GM12864 (cell line): ENCODE results near the gene SLC1A5.

Source experiments
- DNase-seq: peaks from one replicate; pipeline ENCODE4 v3.0.0-alpha.2; 2011; ENCODE audit warnings: low read depth
- H3K4me3 ChIP-seq: 2 replicates; pipeline ENCODE4 v1.5.1; 2011; ENCODE audit warnings: mild to moderate bottlenecking, low read depth, low read length, control low read depth
- TF ChIP-seq, protein P1 (sequence below): IDR thresholded peaks from 2 replicates; pipeline ENCODE4 v1.5.1; 2011; ENCODE audit warnings: low read depth, mild to moderate bottlenecking, moderate library complexity, low read length, control low read depth, inconsistent platforms; ENCODE audit errors: missing control alignments

The SLC1A5 gene

DNA sequence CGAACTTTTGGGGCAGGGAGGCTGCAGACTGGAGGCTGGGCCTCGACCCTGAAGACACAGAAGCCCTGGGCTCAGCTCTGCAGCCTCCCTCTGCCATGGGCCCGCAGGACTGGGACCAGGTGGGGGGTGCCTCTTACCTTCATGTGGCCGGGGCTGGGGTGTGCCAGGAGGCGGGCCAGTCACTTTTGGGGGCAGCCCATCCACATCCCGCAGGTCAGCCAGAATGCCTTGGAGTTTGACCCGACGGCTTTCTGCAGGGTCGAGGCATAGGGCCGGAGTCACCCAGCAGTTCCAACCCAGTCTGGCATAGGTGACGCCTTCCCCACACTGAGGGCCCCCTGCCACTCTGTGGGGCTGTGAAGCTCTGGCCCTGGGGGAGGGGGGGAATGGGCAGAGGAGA is 60.6 kb downstream of the SLC1A5 start:
- no peak overlapping the region for H3K4me3 ChIP-seq
- TF ChIP-seq, protein P1, sequence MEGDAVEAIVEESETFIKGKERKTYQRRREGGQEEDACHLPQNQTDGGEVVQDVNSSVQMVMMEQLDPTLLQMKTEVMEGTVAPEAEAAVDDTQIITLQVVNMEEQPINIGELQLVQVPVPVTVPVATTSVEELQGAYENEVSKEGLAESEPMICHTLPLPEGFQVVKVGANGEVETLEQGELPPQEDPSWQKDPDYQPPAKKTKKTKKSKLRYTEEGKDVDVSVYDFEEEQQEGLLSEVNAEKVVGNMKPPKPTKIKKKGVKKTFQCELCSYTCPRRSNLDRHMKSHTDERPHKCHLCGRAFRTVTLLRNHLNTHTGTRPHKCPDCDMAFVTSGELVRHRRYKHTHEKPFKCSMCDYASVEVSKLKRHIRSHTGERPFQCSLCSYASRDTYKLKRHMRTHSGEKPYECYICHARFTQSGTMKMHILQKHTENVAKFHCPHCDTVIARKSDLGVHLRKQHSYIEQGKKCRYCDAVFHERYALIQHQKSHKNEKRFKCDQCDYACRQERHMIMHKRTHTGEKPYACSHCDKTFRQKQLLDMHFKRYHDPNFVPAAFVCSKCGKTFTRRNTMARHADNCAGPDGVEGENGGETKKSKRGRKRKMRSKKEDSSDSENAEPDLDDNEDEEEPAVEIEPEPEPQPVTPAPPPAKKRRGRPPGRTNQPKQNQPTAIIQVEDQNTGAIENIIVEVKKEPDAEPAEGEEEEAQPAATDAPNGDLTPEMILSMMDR: no peak
- DNase-seq: no peak

DNA sequence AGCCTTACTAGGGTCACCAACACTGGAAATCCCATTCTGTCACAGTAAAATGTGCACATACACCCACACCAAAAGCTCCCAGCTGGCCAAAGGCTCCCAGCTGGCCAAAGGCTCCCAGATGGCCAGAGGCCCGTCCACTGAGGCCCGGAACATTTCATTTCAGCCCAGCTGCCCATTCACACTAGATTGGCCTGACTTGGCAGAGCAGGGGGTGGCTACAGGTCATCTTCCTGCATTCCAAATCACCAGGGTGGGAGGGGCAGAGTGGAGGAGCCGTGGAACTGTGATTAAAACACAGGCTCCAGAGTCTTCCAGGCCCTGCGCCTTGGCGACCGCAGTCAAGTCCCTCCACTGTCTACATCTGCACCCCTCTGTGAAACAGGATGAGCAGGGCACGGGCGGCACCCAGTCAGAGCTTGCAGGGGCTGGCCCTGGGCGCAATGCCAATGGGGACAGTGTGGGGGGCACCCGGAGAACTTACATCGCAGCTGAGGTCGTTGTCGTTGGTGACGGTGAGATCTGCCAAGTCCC is 61.4 kb downstream of the SLC1A5 start:
- H3K4me3 ChIP-seq: no peak overlapping the region
- DNase-seq: no peak
- TF ChIP-seq, protein P1: no peak

DNA sequence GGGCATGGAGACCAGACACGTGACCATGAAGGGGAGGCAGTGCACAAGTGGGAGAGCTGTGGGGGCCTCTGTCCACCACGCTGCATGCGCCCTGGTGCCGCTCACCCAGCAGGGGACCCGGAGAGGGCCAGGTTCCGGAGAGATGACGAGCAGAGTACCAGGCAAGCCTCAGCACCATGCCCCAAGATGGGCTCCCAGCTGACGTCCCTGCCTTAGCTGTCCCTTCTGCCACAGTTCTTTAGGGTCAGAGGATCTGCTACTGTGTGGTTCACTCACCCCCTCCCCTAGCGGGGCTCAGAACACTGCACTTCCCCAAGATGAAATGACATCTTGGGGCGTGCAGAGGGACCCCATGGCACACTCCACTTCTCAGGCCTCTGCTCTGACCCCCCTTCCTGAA is 61.8 kb downstream of the SLC1A5 start:
- H3K4me3 ChIP-seq: no peak overlapping the region
- DNase-seq: no peak
- TF ChIP-seq, protein P1: no peak

DNA sequence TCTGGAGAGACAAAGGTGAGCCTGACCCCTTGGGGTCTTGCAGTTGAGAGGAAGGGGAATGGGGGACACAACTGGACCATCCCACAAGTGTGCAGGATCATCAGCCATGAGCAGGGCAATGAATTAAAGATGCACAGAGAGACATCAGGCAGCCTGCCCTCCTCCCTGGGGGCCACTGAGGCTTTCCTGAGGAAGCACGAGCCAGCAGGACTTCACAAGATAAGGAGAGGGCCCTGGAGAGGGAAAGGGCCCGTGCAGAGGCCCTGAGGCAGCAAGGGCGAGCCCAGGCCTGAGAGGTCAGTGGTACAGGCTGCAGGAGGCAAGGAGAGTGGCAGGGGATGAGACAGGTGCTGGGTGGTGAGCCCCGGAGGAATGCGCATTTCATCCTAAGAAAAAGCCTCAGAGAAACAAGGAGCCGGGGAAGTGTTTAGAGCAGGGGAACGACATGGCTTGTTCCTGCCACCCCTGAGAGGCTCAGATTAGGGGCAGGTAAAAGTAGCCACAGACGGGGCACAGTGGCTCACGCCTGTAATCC is 62.5 kb downstream of the SLC1A5 start:
- TF ChIP-seq, protein P1: no peak
- DNase-seq: no peak

DNA sequence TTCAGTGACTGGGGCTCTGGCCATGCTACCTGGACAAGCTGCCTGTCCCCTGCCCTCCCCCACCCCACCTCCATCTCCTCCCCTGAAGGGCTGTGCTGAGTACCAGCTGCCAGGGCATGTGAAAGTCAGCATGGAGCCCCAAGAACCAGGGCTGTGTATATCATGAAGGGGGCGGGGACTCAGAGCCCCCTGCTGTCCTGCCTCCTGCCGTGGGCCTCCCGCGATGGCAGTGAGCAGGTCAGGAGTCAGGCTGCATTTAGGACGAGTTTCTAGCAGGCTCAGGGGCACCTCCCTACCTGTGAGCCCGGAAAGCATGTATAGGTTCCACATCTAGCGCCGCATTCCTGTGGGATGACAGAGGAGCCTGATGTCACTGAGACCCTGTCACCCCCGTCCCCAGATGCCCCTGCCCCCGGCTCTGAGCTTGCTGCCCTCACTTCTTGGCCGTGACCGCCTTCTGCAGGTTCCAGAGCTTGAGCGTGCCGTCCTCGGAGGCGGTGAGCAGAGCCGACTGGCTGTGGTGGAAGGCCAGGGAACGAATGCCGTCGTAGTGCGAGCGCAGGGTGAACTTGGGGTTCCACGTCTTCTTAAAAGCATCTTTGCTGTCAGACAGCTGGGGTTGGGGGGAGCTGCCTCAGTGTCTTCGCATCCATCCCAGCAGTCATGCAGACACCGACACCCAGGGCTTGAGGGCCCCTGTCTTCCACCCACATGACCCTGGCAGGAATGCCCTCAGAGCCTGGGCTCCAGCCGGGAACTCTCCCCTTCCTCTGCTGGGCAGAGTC is 63.2 kb downstream of the SLC1A5 start:
- no peak for DNase-seq
- H3K4me3 ChIP-seq: no peak overlapping the region
- TF ChIP-seq, protein P1: no peak

More for the DNA sequence above, 62.5 kb downstream of the SLC1A5 start:
- H3K4me3 ChIP-seq: no peak overlapping the region
